HL-60 (cell line): ENCODE measurements around the gene UBE2L5.

Experiments used
- GABPA ChIP-seq: IDR thresholded peaks from 2 replicates; pipeline ENCODE4 v1.6.1; 2012; ENCODE audit warnings: low read depth
- POLR2AphosphoS5 ChIP-seq: IDR thresholded peaks from 2 replicates; pipeline ENCODE4 v1.6.1; 2012; ENCODE audit warnings: low read depth
- TF ChIP-seq, protein P1 (sequence below): IDR thresholded peaks from one replicate; pipeline ENCODE4 v1.5.1; 2011; ENCODE audit warnings: low read length, control low read depth, inconsistent platforms; ENCODE audit not compliant: insufficient read depth
- TF ChIP-seq, protein P2 (sequence below): IDR thresholded peaks from 2 replicates; pipeline ENCODE4 v1.6.1; 2012; ENCODE audit warnings: low read depth; ENCODE audit not compliant: insufficient replicate concordance

DNA sequence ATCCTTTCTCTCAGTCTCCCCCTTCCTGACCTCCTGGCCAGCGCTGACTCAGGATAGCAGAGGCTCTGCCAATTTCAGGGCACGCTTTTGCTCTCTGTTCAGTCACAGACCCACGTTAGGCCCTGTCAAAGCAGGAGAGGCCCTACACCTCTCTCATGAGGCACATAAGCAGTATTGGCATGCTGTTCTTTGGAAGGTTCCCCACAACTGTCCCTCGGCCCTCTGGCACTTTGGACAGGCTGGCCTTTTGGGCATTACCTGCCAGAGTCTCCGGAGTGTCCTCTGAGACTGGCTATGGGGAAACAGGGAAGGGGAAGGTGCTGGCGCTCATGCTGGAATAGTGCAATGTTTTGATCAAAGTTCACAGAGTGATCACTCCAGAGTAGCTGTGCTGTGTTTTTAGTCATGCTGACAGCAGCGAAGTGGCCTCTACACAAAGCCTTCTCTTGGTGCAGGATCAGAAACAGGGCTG is 23.7 kb upstream of the UBE2L5 start:
- TF ChIP-seq POLR2AphosphoS5 (no peak), GABPA (no peak)
- TF ChIP-seq, protein P1, sequence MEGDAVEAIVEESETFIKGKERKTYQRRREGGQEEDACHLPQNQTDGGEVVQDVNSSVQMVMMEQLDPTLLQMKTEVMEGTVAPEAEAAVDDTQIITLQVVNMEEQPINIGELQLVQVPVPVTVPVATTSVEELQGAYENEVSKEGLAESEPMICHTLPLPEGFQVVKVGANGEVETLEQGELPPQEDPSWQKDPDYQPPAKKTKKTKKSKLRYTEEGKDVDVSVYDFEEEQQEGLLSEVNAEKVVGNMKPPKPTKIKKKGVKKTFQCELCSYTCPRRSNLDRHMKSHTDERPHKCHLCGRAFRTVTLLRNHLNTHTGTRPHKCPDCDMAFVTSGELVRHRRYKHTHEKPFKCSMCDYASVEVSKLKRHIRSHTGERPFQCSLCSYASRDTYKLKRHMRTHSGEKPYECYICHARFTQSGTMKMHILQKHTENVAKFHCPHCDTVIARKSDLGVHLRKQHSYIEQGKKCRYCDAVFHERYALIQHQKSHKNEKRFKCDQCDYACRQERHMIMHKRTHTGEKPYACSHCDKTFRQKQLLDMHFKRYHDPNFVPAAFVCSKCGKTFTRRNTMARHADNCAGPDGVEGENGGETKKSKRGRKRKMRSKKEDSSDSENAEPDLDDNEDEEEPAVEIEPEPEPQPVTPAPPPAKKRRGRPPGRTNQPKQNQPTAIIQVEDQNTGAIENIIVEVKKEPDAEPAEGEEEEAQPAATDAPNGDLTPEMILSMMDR: no peak
- TF ChIP-seq, protein P2, sequence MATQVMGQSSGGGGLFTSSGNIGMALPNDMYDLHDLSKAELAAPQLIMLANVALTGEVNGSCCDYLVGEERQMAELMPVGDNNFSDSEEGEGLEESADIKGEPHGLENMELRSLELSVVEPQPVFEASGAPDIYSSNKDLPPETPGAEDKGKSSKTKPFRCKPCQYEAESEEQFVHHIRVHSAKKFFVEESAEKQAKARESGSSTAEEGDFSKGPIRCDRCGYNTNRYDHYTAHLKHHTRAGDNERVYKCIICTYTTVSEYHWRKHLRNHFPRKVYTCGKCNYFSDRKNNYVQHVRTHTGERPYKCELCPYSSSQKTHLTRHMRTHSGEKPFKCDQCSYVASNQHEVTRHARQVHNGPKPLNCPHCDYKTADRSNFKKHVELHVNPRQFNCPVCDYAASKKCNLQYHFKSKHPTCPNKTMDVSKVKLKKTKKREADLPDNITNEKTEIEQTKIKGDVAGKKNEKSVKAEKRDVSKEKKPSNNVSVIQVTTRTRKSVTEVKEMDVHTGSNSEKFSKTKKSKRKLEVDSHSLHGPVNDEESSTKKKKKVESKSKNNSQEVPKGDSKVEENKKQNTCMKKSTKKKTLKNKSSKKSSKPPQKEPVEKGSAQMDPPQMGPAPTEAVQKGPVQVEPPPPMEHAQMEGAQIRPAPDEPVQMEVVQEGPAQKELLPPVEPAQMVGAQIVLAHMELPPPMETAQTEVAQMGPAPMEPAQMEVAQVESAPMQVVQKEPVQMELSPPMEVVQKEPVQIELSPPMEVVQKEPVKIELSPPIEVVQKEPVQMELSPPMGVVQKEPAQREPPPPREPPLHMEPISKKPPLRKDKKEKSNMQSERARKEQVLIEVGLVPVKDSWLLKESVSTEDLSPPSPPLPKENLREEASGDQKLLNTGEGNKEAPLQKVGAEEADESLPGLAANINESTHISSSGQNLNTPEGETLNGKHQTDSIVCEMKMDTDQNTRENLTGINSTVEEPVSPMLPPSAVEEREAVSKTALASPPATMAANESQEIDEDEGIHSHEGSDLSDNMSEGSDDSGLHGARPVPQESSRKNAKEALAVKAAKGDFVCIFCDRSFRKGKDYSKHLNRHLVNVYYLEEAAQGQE: no peak
